ENCODE results near the gene TRIM67. TPM values are rescaled to one million over a fixed set of nuclear protein-coding genes. Genes with fewer than 3 reads are reported as not detected.

Gene TRIM67
- total and polyA plus RNA-seq, 8 donors = 0.03 to 0.18 (median 0.15) TPM; not detected in 5

- H3K4me1 ChIP-seq = no peaks in the 10 kb centered on the region
- TF ChIP-seq EP300 (IDR thresholded peaks at IDR 0.05) (no peak), POLR2A (IDR thresholded peaks at IDR 0.05) (no peak), POLR2AphosphoS5 (IDR thresholded peaks at IDR 0.05) (no peak), CTCF (IDR thresholded peaks at IDR 0.05) (no peak)
- H3K27ac ChIP-seq = no peak overlapping the region
- H3K9me3 ChIP-seq = no peaks in the 10 kb centered on the region
- H3K27me3 ChIP-seq = peaks cover 0 to 46% (median 3%) of the 10 kb centered on the region in 3 donors
- DNase-seq = no peak
- intact Hi-C loops (cut with DNase I; ENCODE audit: low total_unique reads) = no loop called here
- WGBS, 5 donors = 96 to 100% (median 100%) methylated on average over 1 of the region's 1 CpG
- H3K4me3 ChIP-seq = no peak overlapping the region
- H3K36me3 ChIP-seq = no peaks in the 10 kb centered on the region
These were observed 9.0 kb downstream of the TRIM67 start for GRCh38 chr1:231170875-231171274.

- no peak overlapping the region for H3K4me3 ChIP-seq
- H3K27me3 ChIP-seq = peaks cover 0 to 46% (median 0%) of the 10 kb centered on the region in 3 donors
- no peak for DNase-seq
- no peak overlapping the region for H3K27ac ChIP-seq
- intact Hi-C loops (cut with DNase I; ENCODE audit: low total_unique reads) = no loop called here
- 75 to 89% (median 82%) methylated on average over 6 of the region's 6 CpGs for WGBS, 5 donors
- H3K36me3 ChIP-seq = no peaks in the 10 kb centered on the region
- H3K4me1 ChIP-seq = no peaks in the 10 kb centered on the region
- no peak for TF ChIP-seq CTCF (IDR thresholded peaks at IDR 0.05)
- TF ChIP-seq POLR2A (IDR thresholded peaks at IDR 0.05) = no peak
- no peak for TF ChIP-seq POLR2AphosphoS5 (IDR thresholded peaks at IDR 0.05)
- no peak for TF ChIP-seq EP300 (IDR thresholded peaks at IDR 0.05)
- H3K9me3 ChIP-seq = no peaks in the 10 kb centered on the region
These were observed 9.9 kb downstream of the TRIM67 start for GRCh38 chr1:231171623-231172197.

GRCh38 chr1:231172411-231172810 is 10.6 kb downstream of the TRIM67 start:
- Histone ChIP-seq H3K27me3 (peaks cover 0 to 48% (median 0%) of the 10 kb centered on the region in 3 donors), H3K9me3 (no peaks in the 10 kb centered on the region), H3K36me3 (no peaks in the 10 kb centered on the region), H3K27ac (no peak overlapping the region), H3K4me1 (no peaks in the 10 kb centered on the region), H3K4me3 (no peak overlapping the region)
- 33 to 39% (median 38%) methylated on average over 3 of the region's 3 CpGs for WGBS, 5 donors
- no peak for DNase-seq
- intact Hi-C loops (cut with DNase I; ENCODE audit: low total_unique reads) = no loop called here
- TF ChIP-seq CTCF (IDR thresholded peaks at IDR 0.05) (no peak), POLR2A (IDR thresholded peaks at IDR 0.05) (no peak), POLR2AphosphoS5 (IDR thresholded peaks at IDR 0.05) (no peak), EP300 (IDR thresholded peaks at IDR 0.05) (no peak)

- Histone ChIP-seq H3K9me3 (peaks cover 0 to 6% (median 3%) of the 10 kb centered on the region in 4 donors), H3K27me3 (peaks cover 0 to 50% (median 0%) of the 10 kb centered on the region in 3 donors), H3K4me1 (no peaks in the 10 kb centered on the region), H3K36me3 (no peaks in the 10 kb centered on the region), H3K27ac (no peak overlapping the region), H3K4me3 (no peak overlapping the region)
- DNase-seq = peak in 1 of 2 donors; percentile 24
- no peak for TF ChIP-seq CTCF (IDR thresholded peaks at IDR 0.05)
- intact Hi-C loops (cut with DNase I; ENCODE audit: low total_unique reads) = no loop called here
- WGBS, 5 donors = 30 to 82% (median 31%) methylated on average over 1 of the region's 1 CpG
These were observed 14.6 kb downstream of the TRIM67 start for GRCh38 chr1:231176421-231176820.

Measured in stomach (tissue), 9 donors.